ENCODE data around the gene RARA.
A peak's percentile ranks its signal among the peaks of the same experiment; 100 is the strongest.

RARA gene

GRCh38 chr17:40326832-40327199 lies 17.8 kb downstream of the RARA start:
- Histone ChIP-seq H3K9me3 (no peaks in the 10 kb centered on the region), H3K9ac (peak overlapping the region; percentile 32; the same call in 1 of the 2 replicates), H3K4me3 (peak overlapping the region; percentile 31), H3K4me2 (peak overlapping the region; percentile 100), H3K4me1 (peaks cover 96% of the 10 kb centered on the region), H3K27me3 (no peaks in the 10 kb centered on the region), H3K27ac (peak overlapping the region; percentile 53), H4K20me1 (peaks cover 82% of the 10 kb centered on the region), H3K36me3 (peaks cover 12% of the 10 kb centered on the region; the same call in 1 of the 2 replicates)
- no peak for TF ChIP-seq Cebpa-rat (IDR thresholded peaks at IDR 0.05)

GRCh38 chr17:40327244-40327729 lies 18.3 kb downstream of the RARA start:
- Histone ChIP-seq H3K9ac (peak overlapping the region; percentile 32; the same call in 1 of the 2 replicates), H3K36me3 (peaks cover 16% of the 10 kb centered on the region; the same call in 1 of the 2 replicates), H3K4me1 (peaks cover 96% of the 10 kb centered on the region), H3K4me2 (peak overlapping the region; percentile 100), H3K4me3 (no peak overlapping the region), H3K27me3 (no peaks in the 10 kb centered on the region), H4K20me1 (peaks cover 82% of the 10 kb centered on the region), H3K9me3 (no peaks in the 10 kb centered on the region), H3K27ac (peak overlapping the region; percentile 53)
- no peak for TF ChIP-seq Cebpa-rat (IDR thresholded peaks at IDR 0.05)

- Histone ChIP-seq H3K27me3 (no peaks in the 10 kb centered on the region), H3K9ac (no peak overlapping the region; the same call in 1 of the 2 replicates), H3K4me2 (peak overlapping the region; percentile 100), H3K4me3 (no peak overlapping the region), H3K36me3 (peaks cover 20% of the 10 kb centered on the region; the same call in 1 of the 2 replicates), H3K27ac (0 out of 2 replicates have a peak overlapping the region, but pooled peaks have one; percentile 5), H3K4me1 (peaks cover 97% of the 10 kb centered on the region), H4K20me1 (peaks cover 78% of the 10 kb centered on the region), H3K9me3 (no peaks in the 10 kb centered on the region)
- TF ChIP-seq Cebpa-rat (IDR thresholded peaks at IDR 0.05), result no peak
These were observed 18.9 kb downstream of the RARA start for GRCh38 chr17:40327735-40328385.

- peaks cover 25% of the 10 kb centered on the region for H3K36me3 ChIP-seq
- H3K9me3 ChIP-seq, result no peaks in the 10 kb centered on the region
- H3K4me2 ChIP-seq, result peak overlapping the region; percentile 100
- H3K9ac ChIP-seq, result no peak overlapping the region
- no peaks in the 10 kb centered on the region for H3K27me3 ChIP-seq
- no peak for TF ChIP-seq Cebpa-rat (IDR thresholded peaks at IDR 0.05)
- H3K27ac ChIP-seq, result no peak overlapping the region
- no peak overlapping the region for H3K4me3 ChIP-seq
- H3K4me1 ChIP-seq, result peaks cover 97% of the 10 kb centered on the region
- peaks cover 72% of the 10 kb centered on the region for H4K20me1 ChIP-seq
These were observed 19.4 kb downstream of the RARA start for GRCh38 chr17:40328386-40328766.

- peak overlapping the region; percentile 87 for H3K4me2 ChIP-seq
- no peak for TF ChIP-seq Cebpa-rat (IDR thresholded peaks at IDR 0.05)
- peaks cover 97% of the 10 kb centered on the region for H3K4me1 ChIP-seq
- H3K9me3 ChIP-seq, result no peaks in the 10 kb centered on the region
- H3K4me3 ChIP-seq, result peak overlapping the region; percentile 22; the same call in 1 of the 2 replicates
- H3K27me3 ChIP-seq, result no peaks in the 10 kb centered on the region
- peaks cover 62% of the 10 kb centered on the region for H4K20me1 ChIP-seq
- H3K36me3 ChIP-seq, result peaks cover 32% of the 10 kb centered on the region
- peak overlapping the region; percentile 70 for H3K27ac ChIP-seq
- peak overlapping the region; percentile 52 for H3K9ac ChIP-seq
These were observed 21.1 kb downstream of the RARA start for GRCh38 chr17:40329839-40330794.

- Histone ChIP-seq H3K27ac (peak overlapping the region; percentile 70), H3K4me3 (0 out of 2 replicates have a peak overlapping the region, but pooled peaks have one; percentile 22), H3K4me2 (peak overlapping the region; percentile 87)
These were observed 22.0 kb downstream of the RARA start for GRCh38 chr17:40330850-40331470.

GRCh38 chr17:40331743-40332641 lies 23.0 kb downstream of the RARA start:
- H3K4me3 ChIP-seq, result no peak overlapping the region

More at GRCh38 chr17:40330850-40331470, 22.0 kb downstream of the RARA start:
- Histone ChIP-seq H3K9ac (peak overlapping the region; percentile 52), H3K4me1 (peaks cover 90% of the 10 kb centered on the region), H3K36me3 (peaks cover 32% of the 10 kb centered on the region), H3K27me3 (no peaks in the 10 kb centered on the region), H3K9me3 (no peaks in the 10 kb centered on the region), H4K20me1 (peaks cover 54% of the 10 kb centered on the region)
- TF ChIP-seq Cebpa-rat (IDR thresholded peaks at IDR 0.05), result no peak

GRCh38 chr17:40333781-40334448 lies 24.9 kb downstream of the RARA start:
- H3K27ac ChIP-seq, result peak overlapping the region; percentile 44; the same call in 1 of the 2 replicates
- peak overlapping the region; percentile 64 for H3K4me2 ChIP-seq
- peaks cover 86% of the 10 kb centered on the region for H3K4me1 ChIP-seq
- no peaks in the 10 kb centered on the region for H3K9me3 ChIP-seq
- peaks cover 30% of the 10 kb centered on the region for H4K20me1 ChIP-seq
- no peak overlapping the region for H3K4me3 ChIP-seq
- no peak overlapping the region for H3K9ac ChIP-seq
- TF ChIP-seq Cebpa-rat (IDR thresholded peaks at IDR 0.05), result no peak
- H3K36me3 ChIP-seq, result peaks cover 32% of the 10 kb centered on the region
- H3K27me3 ChIP-seq, result no peaks in the 10 kb centered on the region

More at GRCh38 chr17:40331743-40332641, 23.0 kb downstream of the RARA start:
- no peaks in the 10 kb centered on the region for H3K27me3 ChIP-seq
- H3K9ac ChIP-seq, result peak overlapping the region; percentile 25
- peaks cover 83% of the 10 kb centered on the region for H3K4me1 ChIP-seq
- no peak for TF ChIP-seq Cebpa-rat (IDR thresholded peaks at IDR 0.05)
- H3K9me3 ChIP-seq, result no peaks in the 10 kb centered on the region
- peaks cover 43% of the 10 kb centered on the region for H4K20me1 ChIP-seq
- H3K36me3 ChIP-seq, result peaks cover 32% of the 10 kb centered on the region
- H3K4me2 ChIP-seq, result peak overlapping the region; percentile 87
- peak overlapping the region; percentile 70 for H3K27ac ChIP-seq

Measured in BLaER1 (cell line).